GM12878 (cell line): ENCODE measurements around the gene UBAP2. TPM values are rescaled to one million over a fixed set of nuclear protein-coding genes. Genes with fewer than 3 reads are reported as not detected.
"Not testable (repeated sequence)": the region's sequence is repeated elsewhere in the genome, so short reads cannot be mapped to it uniquely, and the experiment has no call there.

Experiments
- ATAC-seq: fragments of 200-7000 bp; cut with Tn5 transposase; 3 replicates; pipeline ENCODE4 v1.9.1; 2020; ENCODE audit warnings: mild to moderate bottlenecking, moderate library complexity
- BruUV-seq: library from RNA; stranded (reverse); fragments of 400-500 nt; replicated peaks from 2 replicates; lab custom pipeline; 2021; lab: Mats Ljungman, UMichigan
- CTCF ChIA-PET: fragments of 300-600 bp; sonication (Branson Sonifier 250); formaldehyde crosslinking; extraction: SDS; loops from one replicate; lab custom pipeline; 2021; ENCODE audit warnings: inconsistent platforms; lab: Yijun Ruan, JAX
- POLR2A ChIA-PET: fragments of 350-600 bp; formaldehyde crosslinking; extraction: SDS; loops from one replicate; lab custom pipeline; 2021; ENCODE audit warnings: inconsistent platforms; lab: Charles Lee
- RAD21 ChIA-PET: fragments of 300-600 bp; sonication (Branson Sonifier 250); formaldehyde crosslinking; loops from one replicate; lab custom pipeline; 2023; ENCODE audit warnings: antibody characterized with exemption; ENCODE audit not compliant: unreplicated experiment; lab: Charles Lee
- SMC1A ChIA-PET: fragments of 300-600 bp; sonication (Branson Sonifier 250); formaldehyde crosslinking; loops from one replicate; lab custom pipeline; 2023; ENCODE audit not compliant: unreplicated experiment, uncharacterized antibody; lab: Charles Lee
- DNase-seq: peaks from one replicate; pipeline ENCODE4 v3.0.0-alpha.2; 2011; ENCODE audit warnings: low read depth, low spot score
- FAIRE-seq: peaks from 3 replicates; lab custom pipeline; 2011; peaks lifted over from hg19 to GRCh38; lab: Jason Lieb, UNC
- H2AFZ ChIP-seq: 2 replicates; pipeline ENCODE4 v1.6.0; 2011; ENCODE audit warnings: low read depth, low read length, control low read depth; ENCODE audit not compliant: control insufficient read depth
- H3K27ac ChIP-seq: 2 replicates; pipeline ENCODE4 v1.5.1; 2011; ENCODE audit warnings: control low read depth; ENCODE audit not compliant: control insufficient read depth, insufficient read depth
- H3K27me3 ChIP-seq, 2 experiments: replicated peaks in 1 of 2; 2 replicates each; pipeline versions ENCODE4 v1.6.0 to v1.6.1; 2011; ENCODE audit warnings: low read length in 1 of 2; ENCODE audit not compliant: control insufficient read depth in 2 of 2, insufficient read depth in 2 of 2
- H3K36me3 ChIP-seq, 2 experiments: 2 replicates each; pipeline ENCODE4 v1.5.1; 2011; ENCODE audit warnings: low read length in 1 of 2; ENCODE audit not compliant: control insufficient read depth in 2 of 2, insufficient read depth in 2 of 2
- H3K4me1 ChIP-seq: 2 replicates; pipeline ENCODE4 v1.6.1; 2011; ENCODE audit warnings: mild to moderate bottlenecking, low read length, moderate library complexity, mixed read lengths; ENCODE audit not compliant: control insufficient read depth, insufficient read depth
- H3K4me2 ChIP-seq: 2 replicates; pipeline ENCODE4 v1.6.0; 2011; ENCODE audit warnings: control low read depth; ENCODE audit not compliant: control insufficient read depth, insufficient read depth
- H3K4me3 ChIP-seq: fragments of 200-600 bp; sonication (generic); 2 replicates; pipeline ENCODE4 v1.5.1; 2016
- H3K79me2 ChIP-seq: 2 replicates; pipeline ENCODE4 v1.6.0; 2011; ENCODE audit warnings: low read length; ENCODE audit not compliant: control insufficient read depth, insufficient read depth
- H3K9ac ChIP-seq: 2 replicates; pipeline ENCODE4 v1.8.0; 2011; ENCODE audit warnings: low read length, control low read depth, mixed read lengths; ENCODE audit not compliant: control insufficient read depth, insufficient read depth
- H3K9me3 ChIP-seq: replicated peaks from 3 replicates; pipeline ENCODE4 v1.5.1; 2011; ENCODE audit warnings: mild to moderate bottlenecking, low read length; ENCODE audit not compliant: control insufficient read depth, insufficient read depth
- H4K20me1 ChIP-seq: 2 replicates; pipeline ENCODE4 v1.6.0; 2011; ENCODE audit not compliant: control insufficient read depth, insufficient read depth
- NR2C2 ChIP-seq: IDR thresholded peaks from 2 replicates; pipeline ENCODE4 v1.6.1; 2011; ENCODE audit warnings: borderline replicate concordance, low read depth; ENCODE audit not compliant: control insufficient read depth, insufficient read length
- SREBF2 ChIP-seq: IDR thresholded peaks from 2 replicates; pipeline ENCODE4 v1.6.1; 2012; ENCODE audit warnings: mild to moderate bottlenecking, low read length
- WGBS: methylation state at CpG from one replicate; pipeline ENCODE4 v1.1.6; 2016; ENCODE audit warnings: low lambda C conversion rate; ENCODE audit not compliant: insufficient replicate concordance, insufficient coverage; ENCODE audit errors: missing lambda C conversion rate; 5-methylcytosine and 5-hydroxymethylcytosine counted together
- in situ Hi-C: fragments of 300-500 bp; cut with MboI; formaldehyde crosslinking; loops from 9 replicates; pipeline ENCODE4 v1.14.3; 2018; ENCODE audit warnings: mixed read lengths
- intact Hi-C: fragments of 100-400 bp; cut with micrococcal nuclease; formaldehyde crosslinking; loops from one replicate; pipeline ENCODE4 v1.14.2; 2022; ENCODE audit not compliant: unreplicated experiment
- polyA plus RNA-seq, 11 experiments: library from polyadenylated mRNA; depleted of rRNA in 4 of 11; unstranded in 6 of 11; stranded (reverse) in 5 of 11; fragments of >200 nt; fragmentation: Nextera tagmentation in 4 of 11; fragmentation: Illumina TruSeq in 1 of 11; extraction: Ambion mirVana in 4 of 11; extraction: Trizol in 1 of 11; gene quantifications; 1 replicate in 1 of 11; 2 replicates in 10 of 11; pipeline versions ENCODE4 v1.2.1 to v1.2.3, GENCODE V29; 2011 to 2016; ENCODE audit warnings: inconsistent platforms in 2 of 11, missing spikeins in 2 of 11, low read depth in 1 of 11
- total RNA-seq, 4 experiments: library from RNA; depleted of rRNA in 3 of 4; stranded (reverse); fragments of >200 nt in 3 of 4; fragmentation: Illumina TruSeq in 1 of 4; extraction: Trizol in 1 of 4; gene quantifications; 2 replicates each; pipeline versions ENCODE4 v1.2.1 to v1.2.3, GENCODE V29; 2013 to 2021

Gene UBAP2
- total and polyA plus RNA-seq, 10 of the 15 experiments (the other 5 are each of a cell fraction or from before 2014, with no cell fraction given) = 8.5 to 48.2 (median 28.1) TPM

DNA sequence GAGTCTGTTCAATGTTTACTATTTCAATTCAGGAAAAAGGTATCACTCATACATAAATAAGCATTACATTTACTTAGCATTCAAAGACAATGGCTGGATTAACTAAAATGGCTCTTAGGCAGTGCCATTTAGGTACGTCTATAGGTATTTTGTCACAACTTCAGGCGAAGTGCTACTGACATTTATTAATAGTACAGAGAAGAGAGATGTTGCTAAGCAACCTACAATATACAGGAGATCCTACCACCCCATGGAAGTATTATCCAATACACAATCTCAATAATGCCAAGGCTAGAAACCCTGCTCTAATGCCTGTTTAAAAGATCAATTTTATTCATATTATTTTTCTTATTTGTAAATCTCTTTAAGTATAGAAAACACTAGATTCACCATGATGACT is 76.0 kb downstream of the UBAP2 start:
- in situ Hi-C loops = no loop called here
- Histone ChIP-seq H3K4me1 (no peaks in the 10 kb centered on the region), H3K36me3 (peaks cover 6 to 11% of the 10 kb centered on the region in 2 experiments), H3K27ac (no peak overlapping the region)
- CTCF ChIA-PET = interaction anchor here (1.1 kb wide), 1 partner anchor 48 kb away, joined by 3 read pairs; no protein-coding TSS in a partner anchor
- TF ChIP-seq NR2C2 = no peak
- TF ChIP-seq, all 136 proteins: peak for 0
- H3K79me2 ChIP-seq = no peaks in the 10 kb centered on the region
- ChIA-PET SMC1A (interaction anchor here (1.2 to 1.4 kb wide), 2 partner anchors 9 to 13 kb away, joined by 4 read pairs; no protein-coding TSS in a partner anchor), POLR2A (interaction anchor here (0.6 kb wide), 1 partner anchor 30 kb away, joined by 3 read pairs; no protein-coding TSS in a partner anchor), RAD21 (interaction anchor here (0.6 kb wide), 1 partner anchor 95 kb away, joined by 3 read pairs; no protein-coding TSS in a partner anchor)
- H3K9ac ChIP-seq = no peak overlapping the region
- no peak overlapping the region for H3K4me2 ChIP-seq
- BruUV-seq = no TSS peak
- no peak overlapping the region for H3K4me3 ChIP-seq
- intact Hi-C loops = no loop called here
- H2AFZ ChIP-seq = no peak overlapping the region
- H4K20me1 ChIP-seq = no peaks in the 10 kb centered on the region
- no peaks in the 10 kb centered on the region for H3K9me3 ChIP-seq
- H3K27me3 ChIP-seq = no peaks in the 10 kb centered on the region
- FAIRE-seq (no peak), ATAC-seq (no peak), DNase-seq (no peak)
- WGBS = 71% methylated on average over 2 of the region's 2 CpGs

DNA sequence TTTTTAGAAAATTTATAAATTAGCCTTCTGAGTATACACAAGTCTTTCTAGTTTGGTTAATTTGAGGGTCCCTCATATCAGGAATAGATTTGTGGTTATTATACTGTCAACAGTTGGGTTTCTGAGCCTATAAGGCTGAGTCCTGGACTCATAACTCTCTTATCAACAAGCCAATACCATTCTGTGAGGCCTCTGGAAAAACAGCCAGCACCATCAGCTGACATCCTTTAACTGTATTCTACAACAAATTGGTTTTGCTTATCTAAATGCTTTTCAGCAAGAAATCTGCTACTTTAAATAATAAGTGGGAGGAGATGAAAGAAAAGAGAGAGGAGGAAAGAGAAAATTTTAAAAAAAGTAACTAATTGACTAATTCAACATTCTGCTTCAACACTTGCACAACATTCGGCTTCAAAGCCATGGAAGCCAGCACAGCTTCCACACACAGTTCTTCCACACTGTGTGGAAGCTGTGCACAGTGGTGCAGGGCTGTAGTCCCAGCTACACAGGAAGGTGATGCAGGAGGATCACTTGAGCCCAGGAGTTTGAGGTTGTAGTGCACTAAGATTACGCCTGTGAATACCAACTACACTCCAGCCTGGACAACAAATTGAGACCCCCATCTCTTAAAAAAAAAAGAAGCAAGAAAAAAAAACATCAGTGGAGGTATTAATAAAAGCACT is 84.5 kb downstream of the UBAP2 start:
- Histone ChIP-seq H3K4me1 (no peaks in the 10 kb centered on the region), H2AFZ (no peak overlapping the region), H3K9ac (no peak overlapping the region), H3K27me3 (no peaks in the 10 kb centered on the region), H3K27ac (no peak overlapping the region), H3K36me3 (peaks cover 0 to 18% of the 10 kb centered on the region in 2 experiments), H3K9me3 (no peaks in the 10 kb centered on the region), H3K4me3 (no peak overlapping the region), H4K20me1 (no peaks in the 10 kb centered on the region), H3K4me2 (no peak overlapping the region), H3K79me2 (no peaks in the 10 kb centered on the region)
- WGBS = 100% methylated on average over 2 of the region's 2 CpGs
- SMC1A ChIA-PET = interaction anchor here (0.9 to 1.0 kb wide), 2 partner anchors 14 to 44 kb away, joined by 3 read pairs; no protein-coding TSS in a partner anchor
- CTCF ChIA-PET = interaction anchor here (1.5 kb wide), 1 partner anchor 111 kb away, joined by 3 read pairs; no protein-coding TSS in a partner anchor
- ATAC-seq (no peak), DNase-seq (no peak), FAIRE-seq (no peak)
- BruUV-seq = no TSS peak
- no peak for TF ChIP-seq SREBF2
- intact Hi-C loops (no loop called here), in situ Hi-C loops (no loop called here)
- POLR2A ChIA-PET = no interaction called here
- RAD21 ChIA-PET = no interaction called here

DNA sequence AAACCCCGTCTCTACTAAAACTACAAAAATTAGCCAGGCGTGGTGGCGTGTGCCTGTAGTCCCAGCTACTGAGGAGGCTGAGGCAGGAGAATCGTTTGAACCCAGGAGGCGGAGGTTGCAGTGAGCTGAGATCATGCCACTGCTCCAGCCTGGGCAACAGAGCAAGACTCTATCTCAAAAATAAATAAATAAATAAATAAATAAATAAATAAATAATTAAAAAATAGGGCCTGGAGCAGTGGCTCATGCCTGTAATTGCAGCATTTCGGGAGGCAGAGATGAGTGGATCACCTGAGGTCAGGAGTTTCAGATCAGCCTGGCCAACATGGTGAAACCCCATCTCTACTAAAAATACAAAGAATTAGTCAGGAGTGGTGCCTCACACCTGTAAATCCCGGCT is 86.2 kb downstream of the UBAP2 start:
- 83% methylated on average over 7 of the region's 7 CpGs for WGBS
- SMC1A ChIA-PET = interaction anchor here (1.3 kb wide), 1 partner anchor 38 kb away, joined by 3 read pairs; no protein-coding TSS in a partner anchor
- H3K79me2 ChIP-seq, intact Hi-C loops, H3K4me2 ChIP-seq, H3K27me3 ChIP-seq, DNase-seq, POLR2A ChIA-PET, ATAC-seq, FAIRE-seq, H2AFZ ChIP-seq, H3K4me3 ChIP-seq, H3K9ac ChIP-seq, H3K9me3 ChIP-seq, in situ Hi-C loops, H3K27ac ChIP-seq, H3K4me1 ChIP-seq, BruUV-seq, H4K20me1 ChIP-seq: not testable (repeated sequence)
- CTCF ChIA-PET = interaction anchor here (1.2 kb wide), 1 partner anchor 38 kb away, joined by 3 read pairs; no protein-coding TSS in a partner anchor
- peaks cover 0 to 21% of the 10 kb centered on the region in 2 experiments; a peak in 3 of 4 replicates for H3K36me3 ChIP-seq
- RAD21 ChIA-PET = interaction anchor here (0.7 kb wide), 1 partner anchor 359 kb away, joined by 3 read pairs; no protein-coding TSS in a partner anchor
